ENCODE results near the gene HEXIM2.

DNA sequence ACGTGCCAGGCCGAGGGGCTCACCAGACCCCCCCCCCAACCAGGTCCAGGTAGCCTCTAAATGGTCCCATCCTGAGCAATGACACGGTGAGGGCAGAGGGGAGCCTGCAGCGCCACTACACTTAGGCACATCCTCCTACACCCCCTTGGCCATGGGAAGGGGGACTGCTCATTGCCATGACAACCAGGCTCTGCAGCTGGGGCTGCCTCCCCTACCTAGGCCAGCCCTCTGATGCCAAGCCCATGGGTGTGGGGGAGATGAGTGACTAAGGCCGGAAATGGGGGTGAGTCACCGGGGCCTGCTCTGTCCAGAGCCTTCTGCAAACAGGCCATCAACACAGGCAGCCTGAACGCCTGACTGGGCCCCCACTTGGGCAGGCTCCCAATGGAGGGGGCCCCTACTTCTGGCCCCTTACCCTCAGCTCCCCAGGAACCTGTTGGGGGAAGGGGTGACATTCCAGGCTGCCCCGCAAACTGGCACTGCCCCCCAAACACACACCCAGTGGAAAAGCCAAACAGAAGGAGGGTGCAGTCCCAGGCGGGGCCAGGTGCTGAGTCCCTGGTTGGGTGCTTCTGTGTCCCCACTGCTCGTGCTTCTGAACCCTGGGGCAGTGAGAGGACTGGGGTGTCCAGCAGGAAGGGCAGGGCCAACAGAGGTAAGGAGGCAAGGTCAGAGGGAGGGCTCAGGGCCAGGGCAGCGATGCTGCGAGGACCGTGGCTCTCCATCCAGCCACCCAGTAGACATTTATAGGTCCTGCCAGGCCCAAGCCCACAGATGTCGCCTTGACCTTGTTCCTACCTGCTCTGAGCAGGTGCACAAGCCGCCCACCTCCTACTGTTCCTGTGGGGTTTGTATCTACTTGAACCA is 37.5 kb upstream of the HEXIM2 start:
- TF ChIP-seq, protein P1, sequence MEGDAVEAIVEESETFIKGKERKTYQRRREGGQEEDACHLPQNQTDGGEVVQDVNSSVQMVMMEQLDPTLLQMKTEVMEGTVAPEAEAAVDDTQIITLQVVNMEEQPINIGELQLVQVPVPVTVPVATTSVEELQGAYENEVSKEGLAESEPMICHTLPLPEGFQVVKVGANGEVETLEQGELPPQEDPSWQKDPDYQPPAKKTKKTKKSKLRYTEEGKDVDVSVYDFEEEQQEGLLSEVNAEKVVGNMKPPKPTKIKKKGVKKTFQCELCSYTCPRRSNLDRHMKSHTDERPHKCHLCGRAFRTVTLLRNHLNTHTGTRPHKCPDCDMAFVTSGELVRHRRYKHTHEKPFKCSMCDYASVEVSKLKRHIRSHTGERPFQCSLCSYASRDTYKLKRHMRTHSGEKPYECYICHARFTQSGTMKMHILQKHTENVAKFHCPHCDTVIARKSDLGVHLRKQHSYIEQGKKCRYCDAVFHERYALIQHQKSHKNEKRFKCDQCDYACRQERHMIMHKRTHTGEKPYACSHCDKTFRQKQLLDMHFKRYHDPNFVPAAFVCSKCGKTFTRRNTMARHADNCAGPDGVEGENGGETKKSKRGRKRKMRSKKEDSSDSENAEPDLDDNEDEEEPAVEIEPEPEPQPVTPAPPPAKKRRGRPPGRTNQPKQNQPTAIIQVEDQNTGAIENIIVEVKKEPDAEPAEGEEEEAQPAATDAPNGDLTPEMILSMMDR (IDR thresholded peaks at IDR 0.05): no peak
- TF ChIP-seq POLR2A (IDR thresholded peaks at IDR 0.05): no peak
